ENCODE results near the gene SIPA1.

GRCh38 chr11:65642014-65642671 lies 4.2 kb downstream of the SIPA1 start:
- TF ChIP-seq POLR2AphosphoS5 (IDR thresholded peaks at IDR 0.05) (no peak), POLR2A (IDR thresholded peaks at IDR 0.05) (no peak), CTCF (IDR thresholded peaks at IDR 0.05) (no peak)
